GM10266 (cell line): ENCODE results near the gene UTS2.

Source experiments
- DNase-seq: peaks from one replicate; pipeline ENCODE4 v3.0.0; 2012; ENCODE audit errors: extremely low spot score
- CTCF ChIP-seq: IDR thresholded peaks from 2 replicates; pipeline ENCODE4 v1.5.1; 2012; ENCODE audit warnings: mild to moderate bottlenecking, low read depth; ENCODE audit not compliant: control insufficient read depth, insufficient read depth; ENCODE audit errors: missing control alignments

The UTS2 gene

DNA sequence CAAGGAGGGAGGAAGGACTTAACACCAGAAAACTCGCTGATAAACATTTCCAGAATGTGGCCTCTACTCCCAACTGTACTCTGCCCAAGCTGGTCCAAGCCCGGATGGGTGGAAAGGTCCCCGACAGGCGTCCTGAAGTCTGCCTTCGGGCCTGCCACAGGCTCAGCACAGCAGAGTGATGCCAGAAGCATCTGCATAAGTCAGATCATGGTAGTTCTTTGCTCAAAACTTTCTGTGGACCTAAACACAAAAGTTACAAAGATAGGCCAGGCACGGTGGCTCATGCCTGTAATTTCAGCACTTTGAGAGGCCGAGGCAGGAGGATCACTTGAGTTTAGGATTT, 790 bp upstream of the UTS2 start:
- no peak for TF ChIP-seq CTCF

GRCh38 chr1:7850786-7851185, 2.1 kb downstream of the UTS2 start:
- DNase-seq = no peak
- TF ChIP-seq CTCF = no peak

More for the DNA sequence above, 790 bp upstream of the UTS2 start:
- no peak for DNase-seq

- TF ChIP-seq CTCF = no peak
- DNase-seq = no peak
Observed at GRCh38 chr1:7847599-7847998, 5.3 kb downstream of the UTS2 start.

DNA sequence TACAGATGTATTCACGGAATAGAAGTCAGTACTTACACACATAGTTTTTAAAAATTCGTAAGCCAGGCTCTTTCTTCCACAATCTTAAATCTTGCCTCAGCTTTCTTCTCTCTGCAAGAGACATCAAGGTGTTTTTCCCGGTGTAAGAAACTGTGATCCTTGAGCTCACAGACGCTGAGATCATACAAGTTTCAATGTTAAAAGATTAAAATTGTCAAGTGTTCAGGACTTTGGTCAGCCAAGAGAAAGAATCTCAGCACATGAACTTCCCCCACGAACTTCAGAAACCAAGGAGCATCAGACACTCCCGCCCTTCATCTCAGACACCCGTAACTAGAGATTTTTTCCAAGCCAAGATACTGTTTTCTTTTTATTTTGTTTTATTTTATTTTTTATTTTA, 6.2 kb downstream of the UTS2 start:
- TF ChIP-seq CTCF = no peak
- no peak for DNase-seq

DNA sequence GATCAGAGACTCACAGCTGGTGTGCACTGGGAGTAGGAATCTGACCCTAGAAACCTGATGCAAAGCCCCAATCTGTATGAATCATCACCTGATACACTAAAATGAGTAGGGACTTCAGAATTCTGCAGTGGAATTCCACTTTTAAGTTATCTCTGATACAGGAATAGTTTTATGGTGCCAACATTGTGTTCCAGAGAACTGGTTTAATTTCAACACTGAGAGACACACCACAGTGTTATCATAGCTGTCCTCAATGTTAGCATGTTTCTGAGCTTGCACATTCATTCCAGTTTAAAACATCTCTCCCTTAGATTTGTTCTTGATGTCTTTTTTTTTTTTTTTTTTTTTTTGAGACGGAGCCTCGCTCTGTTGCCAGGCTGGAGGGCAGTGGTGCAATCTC, 7.1 kb downstream of the UTS2 start:
- DNase-seq = no peak
- no peak for TF ChIP-seq CTCF

DNA sequence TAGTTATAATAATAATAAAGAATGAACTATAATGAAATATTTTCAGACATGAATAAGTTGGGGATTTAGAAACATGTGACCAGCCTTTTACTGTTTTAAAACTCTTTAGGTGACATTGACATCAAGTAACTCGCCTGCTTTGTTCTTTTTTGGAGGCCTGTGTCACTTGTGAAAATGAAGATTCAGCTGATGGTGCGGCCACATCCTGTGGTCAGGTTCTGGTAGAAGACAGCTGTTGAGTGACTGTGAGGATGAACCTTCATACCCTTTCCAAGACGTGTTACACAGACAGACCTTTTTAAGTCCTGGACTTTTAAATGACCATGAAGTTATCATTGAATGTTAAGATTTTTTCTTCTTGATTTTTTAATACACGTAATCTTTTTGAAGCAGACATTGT, 10.3 kb downstream of the UTS2 start:
- no peak for TF ChIP-seq CTCF
- peak; percentile 31 for DNase-seq

DNA sequence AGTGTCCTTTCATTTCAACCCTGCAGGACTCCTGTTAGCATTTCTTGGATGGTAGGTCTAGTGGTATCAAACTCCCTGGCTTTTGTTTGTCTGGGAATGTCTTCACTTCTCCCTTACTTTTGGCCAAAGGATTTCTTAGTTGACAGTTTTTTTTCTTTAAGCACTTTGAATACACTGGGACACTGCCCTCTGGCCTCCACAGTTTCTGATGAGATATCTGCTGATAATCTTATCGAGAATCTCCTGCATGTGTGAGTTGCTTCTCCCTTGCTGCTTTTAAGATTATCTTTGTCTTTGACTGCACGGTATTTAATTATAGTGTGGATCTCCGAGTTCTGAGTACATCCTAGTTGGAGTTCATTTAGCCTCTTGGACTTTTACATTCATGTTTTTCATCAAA, 13.3 kb downstream of the UTS2 start:
- no peak for TF ChIP-seq CTCF
- no peak for DNase-seq
